ENCODE measurements around the gene MYBPC1. TPM values are rescaled to one million over a fixed set of nuclear protein-coding genes. Genes with fewer than 3 reads are reported as not detected.
A peak's percentile ranks its signal among the peaks of the same experiment; 100 is the strongest.

Gene MYBPC1
- total and polyA plus RNA-seq, 2 of the 13 experiments (the other 11 are each of a cell fraction or from before 2014, with no cell fraction given), result 0.31 to 0.53 TPM

- TF ChIP-seq TEF (CRISPR knock-in tag; IDR thresholded peaks at IDR 0.05), result no peak
- TF ChIP-seq PTBP1 (IDR thresholded peaks at IDR 0.05; ENCODE audit: low read depth, low read length, poor library complexity, severe bottlenecking), result no peak
- TF ChIP-seq TBP (CRISPR knock-in tag; IDR thresholded peaks at IDR 0.05), result no peak
- TF ChIP-seq ZNF552 (CRISPR knock-in tag; IDR thresholded peaks at IDR 0.05; ENCODE audit: borderline replicate concordance), result no peak
- no peak for TF ChIP-seq ZNF776 (CRISPR knock-in tag; IDR thresholded peaks at IDR 0.05)
- TF ChIP-seq ZNF318 (CRISPR knock-in tag; IDR thresholded peaks at IDR 0.05), result no peak
- 0 out of 2 replicates have a peak, but pooled peaks have one; percentile 66 for TF ChIP-seq HMGXB3 (CRISPR knock-in tag; IDR thresholded peaks at IDR 0.05; ENCODE audit: borderline replicate concordance)
- no peak for TF ChIP-seq NCOA5 (CRISPR knock-in tag; IDR thresholded peaks at IDR 0.05)
- no peak for TF ChIP-seq HIVEP1 (CRISPR knock-in tag; IDR thresholded peaks at IDR 0.05)
- TF ChIP-seq DZIP1 (CRISPR knock-in tag; IDR thresholded peaks at IDR 0.05), result no peak
- peak; percentile 98 for TF ChIP-seq BCL6 (CRISPR knock-in tag; IDR thresholded peaks at IDR 0.05)
- no peak for TF ChIP-seq DNMT3B (CRISPR knock-in tag; conservative IDR thresholded peaks at IDR 0.05)
These were observed 13.7 kb downstream of the MYBPC1 start (continued) for GRCh38 chr12:101608301-101609133.
